Adrenal gland (tissue), 12 donors: ENCODE results near the gene ROCK2. TPM values are rescaled to one million over a fixed set of nuclear protein-coding genes. Genes with fewer than 3 reads are reported as not detected.

ENCODE experiments used
- DNase-seq, 7 donors: peaks; one replicate each; pipeline ENCODE4 v3.0.0-alpha.2; 2019 to 2020
- H3K27ac ChIP-seq, 5 donors: fragments of 200-600 bp; sonication (generic) in 4 of 5; 1 replicate in 3 of 5; 2 replicates in 2 of 5; pipeline versions ENCODE4 v1.5.1 to v1.8.0; 2016 to 2020; ENCODE audit warnings: mild to moderate bottlenecking in 1 of 5
- H3K27me3 ChIP-seq: fragments of 200-600 bp; 2 replicates; pipeline ENCODE4 v1.8.0; 2021
- H3K36me3 ChIP-seq, 2 donors: fragments of 200-600 bp; replicated peaks in 1 of 2; 1 replicate in 1 of 2; 2 replicates in 1 of 2; pipeline versions ENCODE4 v1.5.1 to v1.8.0; 2018 to 2022
- H3K4me1 ChIP-seq, 2 donors: fragments of 200-600 bp; replicated peaks in 1 of 2; 1 replicate in 1 of 2; 2 replicates in 1 of 2; pipeline versions ENCODE4 v1.5.1 to v1.8.0; 2018 to 2021
- H3K4me3 ChIP-seq, 4 donors: fragments of 200-600 bp; sonication (generic) in 3 of 4; one replicate each; pipeline ENCODE4 v1.5.1; 2016 to 2018
- H3K9me3 ChIP-seq, 3 donors: fragments of 200-600 bp; sonication (generic) in 1 of 3; replicated peaks in 1 of 3; 1 replicate in 2 of 3; 2 replicates in 1 of 3; pipeline versions ENCODE4 v1.5.1 to v1.8.0; 2016 to 2021
- POLR2A ChIP-seq, 2 donors: fragments of 450-650 bp; IDR thresholded peaks; one replicate each; pipeline ENCODE4 v1.6.1; 2017; ENCODE audit warnings: antibody characterized with exemption in 2 of 2, mild to moderate bottlenecking in 2 of 2, moderate library complexity in 1 of 2
- WGBS, 4 donors: extraction: QIAGEN DNeasy Blood & Tissue Kit in 2 of 4; methylation state at CpG; one replicate each; pipeline versions ENCODE4 v1.1.5 to v1.1.7; 2013 to 2017; 5-methylcytosine and 5-hydroxymethylcytosine counted together
- intact Hi-C, 2 donors: fragments of 100-400 bp; cut with DNase I; formaldehyde crosslinking; loops; one replicate each; pipeline versions ENCODE4 v1.14.1 to v1.15.0; 2022 to 2023
- polyA plus RNA-seq, 3 donors: library from polyadenylated mRNA; stranded (reverse); fragments of 200-250 nt in 2 of 3; fragments of 350-450 nt in 1 of 3; fragmentation: Illumina TruSeq in 1 of 3; extraction: RNeasy Lipid Tissue Mini Kit (QIAGEN cat#74804) in 1 of 3; gene quantifications; one replicate each; pipeline ENCODE4 v1.2.3, GENCODE V29; 2013 to 2014
- total RNA-seq, 9 donors: library from RNA; depleted of rRNA in 4 of 9; stranded (reverse); fragments of >200 nt in 4 of 9; fragments of 120-200 nt in 1 of 9; fragmentation: NEBNext Ultra II Directional in 1 of 9; extraction: Animal tissue kit (Norgen Biotek cat#: 25700) in 1 of 9; gene quantifications; one replicate each; pipeline versions ENCODE4 v1.1.0 to v1.2.4, GENCODE V29; 2013 to 2023
- TF ChIP-seq, protein P1 (sequence below), 6 experiments: fragments of 450-650 bp in 4 of 6; fragments of 200-600 bp in 2 of 6; sonication (generic) in 1 of 6; IDR thresholded peaks; 1 replicate in 5 of 6; 2 replicates in 1 of 6; pipeline versions ENCODE4 v1.5.1 to v1.8.0; 2016 to 2021; ENCODE audit warnings: antibody characterized with exemption in 6 of 6, mild to moderate bottlenecking in 2 of 6, moderate library complexity in 1 of 6
- donor health status: healthy with polysubstance abuse.
- donor health status: Bipolar disorder and iron deficiency.
- donor health status: DM: yes; HTN: yes; CAD: no.
- donor health status: DM: no; HTN: no; CAD: no.
- donor health status: DM: no; HTN: no; CAD: no.
- donor health status: DM: yes; HTN: yes; CAD: no.

ROCK2 gene
- total and polyA plus RNA-seq, 12 donors = 5.0 to 46.6 (median 26.2) TPM

DNA sequence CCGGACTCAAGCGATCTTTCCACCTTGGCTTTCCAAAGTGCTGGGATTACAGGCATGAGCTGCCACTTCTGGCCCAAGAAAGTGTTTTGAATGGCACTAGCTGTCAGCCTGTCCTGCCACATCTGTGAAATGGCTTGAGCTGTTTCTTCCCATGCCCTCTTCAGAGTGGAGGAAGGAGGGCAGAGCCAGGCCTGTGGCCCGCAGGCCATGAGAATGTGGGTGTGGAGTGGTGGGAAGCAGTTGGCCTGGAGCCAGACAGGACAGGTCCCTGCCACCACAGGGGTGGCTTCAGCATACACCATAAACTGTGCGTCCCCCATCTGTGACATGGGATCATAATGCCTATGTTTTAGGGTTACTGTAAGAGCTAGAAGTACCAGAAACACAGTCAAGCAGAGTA, 182.7 kb downstream of the ROCK2 start:
- H3K4me3 ChIP-seq = no peak overlapping the region
- H3K36me3 ChIP-seq = no peaks in the 10 kb centered on the region
- TF ChIP-seq POLR2A (IDR thresholded peaks at IDR 0.05) = no peak
- TF ChIP-seq, protein P1, sequence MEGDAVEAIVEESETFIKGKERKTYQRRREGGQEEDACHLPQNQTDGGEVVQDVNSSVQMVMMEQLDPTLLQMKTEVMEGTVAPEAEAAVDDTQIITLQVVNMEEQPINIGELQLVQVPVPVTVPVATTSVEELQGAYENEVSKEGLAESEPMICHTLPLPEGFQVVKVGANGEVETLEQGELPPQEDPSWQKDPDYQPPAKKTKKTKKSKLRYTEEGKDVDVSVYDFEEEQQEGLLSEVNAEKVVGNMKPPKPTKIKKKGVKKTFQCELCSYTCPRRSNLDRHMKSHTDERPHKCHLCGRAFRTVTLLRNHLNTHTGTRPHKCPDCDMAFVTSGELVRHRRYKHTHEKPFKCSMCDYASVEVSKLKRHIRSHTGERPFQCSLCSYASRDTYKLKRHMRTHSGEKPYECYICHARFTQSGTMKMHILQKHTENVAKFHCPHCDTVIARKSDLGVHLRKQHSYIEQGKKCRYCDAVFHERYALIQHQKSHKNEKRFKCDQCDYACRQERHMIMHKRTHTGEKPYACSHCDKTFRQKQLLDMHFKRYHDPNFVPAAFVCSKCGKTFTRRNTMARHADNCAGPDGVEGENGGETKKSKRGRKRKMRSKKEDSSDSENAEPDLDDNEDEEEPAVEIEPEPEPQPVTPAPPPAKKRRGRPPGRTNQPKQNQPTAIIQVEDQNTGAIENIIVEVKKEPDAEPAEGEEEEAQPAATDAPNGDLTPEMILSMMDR (IDR thresholded peaks at IDR 0.05) = no peak
- H3K27me3 ChIP-seq = no peaks in the 10 kb centered on the region
- H3K27ac ChIP-seq = no peak overlapping the region
- no peaks in the 10 kb centered on the region for H3K4me1 ChIP-seq
- no peaks in the 10 kb centered on the region for H3K9me3 ChIP-seq
- intact Hi-C loops = no loop called here
- DNase-seq = no peak
- 95 to 100% (median 99%) methylated on average over 2 to 4 of the region's 4 CpGs; no CpG with 5 or more reads in 1 of the 4 donors for WGBS, 4 donors

DNA sequence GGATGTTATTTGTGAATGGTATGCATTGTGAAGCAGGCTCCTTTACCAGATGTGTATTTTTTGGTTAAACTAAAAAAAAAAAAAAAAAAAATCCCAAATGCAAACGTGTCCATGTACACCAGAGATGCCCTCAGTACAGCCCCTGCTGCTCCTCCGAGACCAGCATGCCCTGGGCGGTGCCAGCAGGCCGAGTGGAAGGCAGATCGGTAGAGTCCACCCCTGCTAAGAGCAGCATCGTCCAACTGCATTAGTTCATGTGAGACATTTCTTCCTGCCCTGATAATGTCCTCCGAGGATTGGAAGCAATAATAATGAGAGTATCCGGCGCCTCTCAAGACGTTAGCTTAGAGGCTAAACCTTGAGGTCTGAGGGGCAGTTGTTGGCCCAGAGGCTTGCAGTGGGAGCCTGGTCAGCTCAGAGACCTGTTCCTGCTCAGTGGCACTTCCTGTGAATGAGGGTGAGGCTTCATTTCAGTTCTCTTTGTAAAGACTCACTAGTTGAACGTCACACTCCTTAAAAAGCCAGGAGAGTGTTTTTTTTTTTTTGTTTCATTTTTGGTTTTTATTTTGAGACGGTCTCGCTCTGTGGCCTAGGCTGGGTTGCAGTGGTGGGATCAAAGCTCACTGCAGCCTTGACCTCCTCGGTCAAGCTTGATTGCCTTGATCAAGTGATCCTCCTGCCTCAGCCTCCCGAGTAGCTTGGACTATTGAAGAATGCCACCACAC, 183.5 kb downstream of the ROCK2 start:
- peaks cover 6 to 7% of the 10 kb centered on the region in 2 donors for H3K4me1 ChIP-seq
- no peak for DNase-seq
- no peaks in the 10 kb centered on the region for H3K9me3 ChIP-seq
- no peak for TF ChIP-seq POLR2A (IDR thresholded peaks at IDR 0.05)
- TF ChIP-seq, protein P1 (IDR thresholded peaks at IDR 0.05) = no peak
- intact Hi-C loops = no loop called here
- WGBS, 4 donors = 86 to 91% (median 89%) methylated on average over 15 of the region's 15 CpGs
- no peak overlapping the region for H3K4me3 ChIP-seq
- no peak overlapping the region for H3K27ac ChIP-seq
- no peaks in the 10 kb centered on the region for H3K36me3 ChIP-seq
- no peaks in the 10 kb centered on the region for H3K27me3 ChIP-seq

GRCh38 chr2:11160256-11160655, 184.2 kb downstream of the ROCK2 start:
- DNase-seq = peak in 1 of 7 donors; percentile 40
- TF ChIP-seq POLR2A (IDR thresholded peaks at IDR 0.05) = no peak
- TF ChIP-seq, protein P1 (IDR thresholded peaks at IDR 0.05) = no peak
- intact Hi-C loops = no loop called here
- no peak overlapping the region for H3K4me3 ChIP-seq
- H3K9me3 ChIP-seq = no peaks in the 10 kb centered on the region
- no peak overlapping the region for H3K27ac ChIP-seq
- H3K4me1 ChIP-seq = peaks cover 10% of the 10 kb centered on the region in 2 donors
- WGBS, 4 donors = 91 to 95% (median 92%) methylated on average over 13 of the region's 13 CpGs
- H3K27me3 ChIP-seq = no peaks in the 10 kb centered on the region
- H3K36me3 ChIP-seq = no peaks in the 10 kb centered on the region

DNA sequence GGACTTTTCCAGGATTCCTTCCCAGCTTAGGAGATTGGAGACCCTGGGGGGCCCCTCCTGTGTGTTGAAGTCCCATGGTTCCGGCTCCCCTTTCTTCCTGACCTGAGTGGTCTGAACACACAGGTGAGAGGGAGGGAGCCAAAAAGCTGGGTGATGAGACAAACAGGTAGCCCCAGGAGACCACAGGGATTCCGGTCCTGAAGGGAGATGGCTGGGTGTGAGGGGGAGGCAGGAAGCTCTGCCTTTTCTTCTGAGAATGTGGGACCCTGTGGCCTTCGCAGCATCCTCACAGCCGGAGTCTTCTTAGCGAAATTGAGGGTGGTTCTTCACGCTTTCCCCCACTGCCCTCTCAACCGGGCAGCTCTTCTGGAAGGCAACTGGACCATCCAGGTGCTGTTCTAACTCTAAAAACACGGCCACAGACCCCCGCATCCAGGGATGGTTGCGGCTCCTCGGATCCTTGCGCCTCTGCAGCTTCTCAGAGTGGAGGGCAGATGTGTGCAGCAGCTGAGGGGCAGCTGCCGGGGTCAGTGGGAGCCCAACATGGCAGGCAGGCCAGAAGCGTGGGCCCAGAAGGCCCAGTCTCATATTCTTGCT, 184.8 kb downstream of the ROCK2 start:
- intact Hi-C loops = no loop called here
- TF ChIP-seq POLR2A (IDR thresholded peaks at IDR 0.05) = no peak
- TF ChIP-seq, protein P1 (IDR thresholded peaks at IDR 0.05) = no peak

More for the DNA sequence above, 184.8 kb downstream of the ROCK2 start:
- no peak overlapping the region for H3K4me3 ChIP-seq
- 96 to 98% (median 97%) methylated on average over 14 of the region's 14 CpGs for whole genome bisulfite sequencing, 4 donors
- peak in 1 of 7 donors; percentile 27 for DNase-seq
- H3K27ac ChIP-seq = no peak overlapping the region
- H3K4me1 ChIP-seq = peaks cover 10 to 11% of the 10 kb centered on the region in 2 donors
- no peaks in the 10 kb centered on the region for H3K27me3 ChIP-seq
- no peaks in the 10 kb centered on the region for H3K9me3 ChIP-seq
- H3K36me3 ChIP-seq = no peaks in the 10 kb centered on the region
